Left renal cortex interstitium (tissue), 4 donors: ENCODE results near the gene TRAPPC2L. TPM values are rescaled to one million over a fixed set of nuclear protein-coding genes. Genes with fewer than 3 reads are reported as not detected.

Experiments
- DNase-seq, 4 donors: peaks; one replicate each; pipeline ENCODE4 v3.0.0-alpha.2; 2013; ENCODE audit warnings: low read depth in 4 of 4, low spot score in 2 of 4, missing footprints in 1 of 4
- polyA plus RNA-seq, 4 donors: library from polyadenylated mRNA; unstranded; fragments of 120-200 nt; gene quantifications; one replicate each; pipeline ENCODE4 v1.2.1, GENCODE V29; 2013; ENCODE audit not compliant: insufficient read length in 4 of 4

TRAPPC2L gene, protein sequence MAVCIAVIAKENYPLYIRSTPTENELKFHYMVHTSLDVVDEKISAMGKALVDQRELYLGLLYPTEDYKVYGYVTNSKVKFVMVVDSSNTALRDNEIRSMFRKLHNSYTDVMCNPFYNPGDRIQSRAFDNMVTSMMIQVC
- polyA plus RNA-seq = 10 to 100 TPM; 76.5 to 85.0 (median 80.5) TPM

DNA sequence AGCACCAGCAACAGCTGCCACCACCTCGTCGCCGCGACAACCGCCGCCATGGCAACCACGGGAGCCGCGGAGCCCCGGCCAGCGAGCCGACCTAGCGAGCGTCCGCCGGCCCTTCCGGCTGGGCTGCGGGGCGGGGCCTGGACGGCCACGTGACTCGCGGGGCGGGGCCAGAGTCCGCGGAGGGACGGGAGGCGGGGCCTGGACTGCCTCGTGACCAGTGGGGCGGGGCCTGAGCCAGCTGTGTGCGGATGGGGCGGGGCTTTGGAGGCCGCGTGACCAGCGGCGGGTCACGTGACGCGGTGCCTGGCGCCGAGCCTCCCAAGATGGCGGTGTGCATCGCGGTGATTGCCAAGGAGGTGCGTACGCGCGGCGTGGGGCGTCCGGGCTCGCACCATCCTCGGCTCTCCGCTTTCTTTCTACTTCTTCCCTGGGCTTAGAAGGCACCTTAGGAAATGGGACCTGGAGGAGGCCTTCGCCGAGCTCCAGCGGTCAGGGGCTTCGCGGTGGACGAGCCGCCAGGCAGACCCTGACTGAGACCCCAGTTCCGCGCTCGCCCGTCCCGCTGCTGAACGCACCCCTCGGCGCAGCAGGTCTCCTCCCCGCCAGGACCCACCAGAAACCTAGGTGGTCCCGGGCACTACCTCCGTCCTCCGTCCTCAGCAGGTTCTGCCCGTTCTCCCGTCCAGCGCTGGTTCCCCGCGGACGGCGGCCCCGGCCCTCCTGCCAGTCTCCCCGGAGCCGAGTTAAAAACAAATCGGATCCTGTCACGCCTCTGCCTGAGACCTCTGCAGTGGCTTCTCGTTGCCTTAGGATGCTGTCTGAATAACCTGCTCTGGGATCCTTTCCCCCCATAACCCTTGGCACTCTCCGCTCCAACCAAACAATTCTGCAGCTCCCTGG is at the start of gene TRAPPC2L, which contains the start of gene GALNS:
TSS of gene TRAPPC2L (plus strand) at position 300 of the 900 bp plus-strand sequence. CDS start at position 324, 24 bp downstream.
TSS of gene GALNS (minus strand) at position 120 of the 900 bp plus-strand sequence. CDS start at position 50, 70 bp downstream.
- DNase-seq = peak; percentile 74 to 92 (median 90)

DNA sequence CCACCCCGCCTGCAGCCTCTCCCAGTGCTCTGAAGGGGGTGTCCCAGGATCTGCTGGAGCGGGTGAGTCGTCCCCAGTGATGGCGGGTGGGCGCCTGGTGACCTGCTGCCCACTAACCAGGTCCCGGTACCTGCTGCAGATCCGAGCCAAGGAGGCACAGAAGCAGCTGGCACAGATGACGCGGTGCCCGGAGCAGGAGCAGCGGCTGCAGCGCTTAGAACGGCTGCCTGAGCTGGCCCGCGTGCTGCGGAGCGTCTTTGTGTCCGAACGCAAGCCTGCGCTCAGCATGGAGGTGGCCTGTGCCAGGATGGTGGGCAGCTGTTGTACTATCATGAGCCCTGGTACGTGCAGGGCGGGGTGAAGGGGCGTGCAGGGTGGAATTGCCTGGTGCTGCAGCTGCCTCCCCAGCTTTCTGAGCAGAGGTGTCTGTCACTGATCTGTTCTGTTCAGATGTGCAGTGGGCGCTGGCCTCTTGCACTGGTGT is 49.7 kb upstream of the TRAPPC2L start:
- no peak for DNase-seq

DNA sequence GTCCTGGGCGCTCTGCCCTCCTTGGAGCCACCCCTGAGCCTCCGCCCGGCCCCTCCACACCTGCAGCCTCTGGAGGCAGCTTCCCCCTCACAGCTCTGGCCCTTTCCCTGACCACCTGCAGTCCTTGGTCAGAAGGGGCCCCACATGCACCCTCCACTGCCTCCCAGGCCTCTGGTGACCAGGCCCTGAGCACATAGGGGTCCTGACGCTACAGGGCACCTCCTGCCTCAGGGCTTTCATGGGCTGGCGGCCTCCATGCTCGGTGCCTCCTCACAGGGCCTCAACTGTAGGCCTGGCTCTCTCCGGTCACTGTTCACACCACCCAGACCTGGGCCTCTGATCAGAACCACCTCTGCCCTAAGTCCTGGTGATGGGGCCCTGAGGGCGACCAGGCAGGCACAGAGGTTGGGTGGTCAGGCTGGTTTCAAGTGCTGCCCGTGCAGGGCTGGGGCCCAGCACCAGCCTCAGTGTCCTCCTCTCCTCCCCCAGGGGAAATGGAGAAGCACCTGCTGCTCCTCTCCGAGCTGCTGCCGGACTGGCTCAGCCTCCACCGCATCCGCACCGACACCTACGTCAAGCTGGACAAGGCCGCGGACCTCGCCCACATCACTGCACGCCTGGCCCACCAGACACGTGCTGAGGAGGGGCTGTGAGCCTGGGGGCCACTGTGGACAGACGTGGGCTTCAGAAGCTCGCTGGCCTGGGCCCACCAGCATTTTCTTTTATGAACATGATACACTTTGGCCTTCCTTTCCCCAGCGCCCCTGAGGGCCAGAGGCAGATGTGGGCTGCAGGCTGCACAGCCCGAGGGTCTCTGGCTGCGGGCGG is 49.1 kb upstream of the TRAPPC2L start:
- DNase-seq = no peak

DNA sequence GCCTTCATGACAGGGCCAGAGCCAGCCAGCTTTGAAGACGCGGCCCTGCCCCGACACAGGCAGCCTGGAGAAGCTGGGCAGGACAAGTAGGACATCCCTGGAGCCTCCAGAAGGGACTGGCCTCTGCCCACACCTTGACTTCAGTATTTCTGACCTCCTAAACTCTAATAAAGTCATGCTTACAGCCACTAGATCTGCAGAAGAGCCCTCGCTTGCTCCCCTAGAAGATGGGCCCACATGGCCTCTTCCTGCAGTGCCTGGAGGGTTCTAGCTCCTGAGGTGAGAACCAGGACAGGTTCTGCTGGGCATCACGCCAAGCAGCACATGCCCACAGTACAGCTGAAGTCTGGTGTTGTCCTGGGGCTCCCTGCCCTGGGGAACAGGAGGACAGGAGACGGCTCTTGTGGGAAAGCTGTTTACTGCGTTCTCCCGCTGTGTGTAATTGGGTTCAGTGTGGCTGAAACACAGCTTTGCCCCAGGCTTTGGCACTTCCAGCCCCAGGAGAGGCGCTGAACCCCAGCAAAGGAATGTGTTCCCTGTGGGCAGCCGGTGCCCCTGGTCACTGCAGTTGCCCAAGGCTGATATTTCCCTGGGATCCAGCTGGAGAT is 47.8 kb upstream of the TRAPPC2L start:
- DNase-seq = no peak

DNA sequence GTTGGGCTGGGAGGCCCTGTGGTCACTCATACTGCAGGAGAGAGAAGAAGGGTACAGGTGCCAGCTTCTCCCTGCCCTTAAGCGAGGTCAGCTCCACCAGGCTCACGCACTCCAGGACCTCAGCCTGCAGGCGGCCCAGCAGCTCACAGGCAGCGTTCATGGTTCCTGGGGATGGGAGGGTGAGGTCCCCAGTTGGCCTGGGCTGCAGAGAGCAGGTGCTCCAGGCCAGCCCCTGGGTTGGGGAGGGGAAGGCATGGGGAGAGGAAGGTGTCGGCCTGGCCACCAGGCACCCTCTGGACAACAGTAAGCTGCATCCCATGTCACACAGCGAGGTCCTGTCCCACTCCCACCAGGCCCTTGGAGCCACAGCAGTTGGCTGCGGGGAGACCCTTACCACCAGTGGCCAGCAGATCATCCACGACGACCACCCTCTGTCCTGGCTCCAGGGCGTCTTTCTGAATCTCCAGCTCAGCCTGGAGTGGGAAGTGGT is 47.2 kb upstream of the TRAPPC2L start:
- DNase-seq = no peak

DNA sequence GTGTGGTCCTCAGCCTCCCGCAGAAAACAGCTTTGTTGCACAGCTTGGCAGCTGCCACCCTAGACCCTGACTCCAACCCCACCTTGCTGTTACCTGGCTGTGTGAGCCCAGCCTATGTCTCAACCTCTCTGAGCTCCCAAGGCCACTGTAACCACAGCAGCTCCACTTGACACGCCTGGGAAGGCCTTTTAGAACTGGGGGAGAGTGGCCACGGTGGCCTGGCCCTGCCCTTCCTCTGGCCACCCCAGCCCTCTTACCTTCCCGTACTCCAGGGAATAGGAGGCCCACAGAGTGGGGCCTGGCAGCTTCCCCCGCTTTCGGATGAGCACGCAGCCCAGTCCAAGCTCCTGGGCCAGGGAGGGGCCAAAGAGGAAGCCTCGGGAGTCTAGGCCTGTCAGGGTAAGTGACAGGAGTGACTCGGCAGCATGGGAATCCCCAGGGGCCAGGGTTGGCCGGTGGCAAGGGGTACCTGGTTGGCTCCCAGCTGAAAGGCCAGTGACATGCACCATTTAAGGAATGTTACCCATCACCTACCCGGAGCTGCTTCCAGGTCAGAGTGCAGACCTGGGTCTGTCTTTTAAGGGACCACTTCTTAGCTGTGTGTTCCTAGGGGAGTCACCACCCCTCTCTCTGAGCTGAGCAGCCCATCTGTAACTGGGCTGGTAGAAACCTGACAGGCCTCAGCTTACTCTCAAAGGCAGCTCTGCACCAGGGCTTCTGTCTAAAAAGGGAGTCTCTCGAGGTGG is 46.6 kb upstream of the TRAPPC2L start:
- no peak for DNase-seq

DNA sequence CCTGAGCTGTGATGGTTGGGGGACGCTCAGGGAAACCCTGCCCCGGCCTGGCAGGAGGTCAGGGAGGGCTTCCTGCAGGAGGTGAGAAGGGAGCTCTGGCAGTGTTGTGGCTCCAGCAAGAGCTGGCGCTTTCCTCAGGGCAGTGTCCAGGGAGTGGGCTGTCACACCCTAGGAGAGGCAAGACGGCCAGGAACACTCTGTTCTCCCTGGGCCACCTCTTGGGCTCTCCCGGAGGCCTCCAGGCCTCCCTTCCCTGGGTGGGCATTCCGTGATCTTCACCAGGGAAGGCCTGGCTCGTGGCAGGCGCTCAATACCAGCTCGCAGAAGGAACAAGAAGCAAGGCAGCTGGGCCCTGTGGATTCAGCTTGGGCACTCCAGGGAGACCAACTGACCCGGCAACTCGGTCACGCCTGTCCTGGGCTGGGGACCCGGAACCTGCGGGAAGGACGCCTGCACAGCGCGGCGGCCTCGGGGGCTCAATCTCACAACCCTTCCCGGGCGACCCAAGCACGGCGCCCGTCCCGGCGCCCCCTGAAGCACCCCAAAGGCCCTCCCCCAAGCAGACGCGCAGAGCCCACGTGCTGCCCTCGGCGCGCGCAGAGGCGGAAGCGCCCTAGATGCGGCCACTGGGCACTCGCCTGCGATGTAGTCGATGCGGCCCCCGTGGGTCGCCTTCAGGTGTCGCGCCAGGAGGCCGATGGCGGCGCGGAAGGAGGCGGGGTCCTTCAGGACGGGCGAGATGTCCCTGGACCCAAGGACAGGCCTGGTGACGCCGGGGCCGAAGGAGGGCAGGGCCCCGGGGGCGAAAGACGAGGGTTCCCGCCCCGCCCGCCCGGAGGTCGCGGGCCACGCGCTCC is 45.8 kb upstream of the TRAPPC2L start:
- no peak for DNase-seq

DNA sequence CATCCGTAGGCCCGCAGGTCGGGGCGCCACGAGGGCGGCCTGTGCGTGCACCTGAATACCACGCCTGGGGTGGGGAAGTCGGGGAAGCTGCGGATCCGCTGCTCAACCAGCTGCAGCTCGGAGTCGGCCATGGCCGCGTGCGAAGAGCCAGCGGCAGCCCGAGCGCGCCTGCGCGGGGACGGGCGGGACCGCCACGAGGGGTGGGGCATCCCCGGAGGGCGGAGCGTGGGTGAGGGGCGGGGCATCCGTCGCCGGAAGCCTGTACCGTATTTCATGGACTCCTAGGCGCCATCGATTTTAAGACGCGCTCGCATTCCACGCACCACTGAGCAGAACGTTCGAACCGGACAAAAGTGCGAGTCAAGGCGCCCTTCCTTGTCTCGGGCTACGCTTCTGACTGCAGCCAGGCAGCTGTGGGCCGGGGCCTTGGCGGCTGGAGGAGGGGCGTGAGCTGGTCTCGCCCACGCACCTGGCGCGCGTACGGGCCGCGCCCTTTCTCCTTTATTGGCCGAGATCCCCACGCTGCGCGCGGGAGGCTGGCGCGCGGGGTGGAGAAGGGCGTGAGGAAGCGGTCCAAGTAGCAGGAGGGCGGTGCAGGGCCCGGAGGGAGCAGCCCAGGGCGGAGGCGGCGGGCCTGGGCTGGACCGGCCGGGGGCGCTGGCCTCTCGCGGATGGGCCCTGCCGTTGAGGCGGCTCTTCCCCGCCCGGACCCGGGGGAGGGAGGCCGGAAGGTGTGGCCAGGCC is 45.0 kb upstream of the TRAPPC2L start, which contains the start of gene APRT:
TSS of gene APRT (minus strand) at position 160 of the 744 bp plus-strand sequence. CDS start at position 131, 29 bp downstream.
- DNase-seq = peak in 3 of 4 donors; percentile 75 to 87 (median 80)

DNA sequence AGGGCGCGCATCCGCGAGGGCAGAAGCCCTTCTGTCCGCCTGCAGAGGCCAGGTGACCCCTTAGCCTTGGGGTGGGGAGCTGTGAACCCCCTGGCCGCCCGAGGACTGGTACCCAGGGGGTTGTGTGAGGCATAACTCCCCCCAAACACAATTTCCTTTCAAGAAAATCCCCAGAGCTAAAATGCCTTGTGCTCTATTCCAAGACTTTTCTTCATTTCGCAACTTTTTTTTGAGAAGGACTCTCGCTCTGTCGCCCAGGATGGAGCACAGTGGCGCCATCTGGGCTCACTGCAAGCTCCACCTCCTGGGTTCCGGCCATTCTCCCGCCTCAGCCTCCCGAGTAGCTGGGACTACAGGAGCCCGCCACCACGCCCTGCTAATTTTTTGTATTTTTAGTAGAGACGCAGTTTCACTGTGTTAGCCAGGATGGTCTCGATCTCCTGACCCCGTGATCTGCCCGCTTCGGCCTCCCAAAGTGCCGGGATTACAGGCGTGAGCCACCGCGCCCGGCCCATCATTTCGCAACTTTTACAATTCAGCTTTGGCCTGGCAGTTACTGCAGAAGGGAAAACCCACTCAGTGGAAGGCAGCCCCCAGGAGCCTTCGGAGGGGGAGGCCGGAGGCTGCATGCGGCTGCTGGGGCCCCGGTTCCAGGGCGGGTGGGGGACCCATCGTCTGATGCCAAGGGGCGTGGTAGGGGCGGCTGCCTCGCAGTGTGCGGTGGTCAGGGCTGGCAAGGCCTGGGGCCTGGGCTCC is 44.2 kb upstream of the TRAPPC2L start:
- no peak for DNase-seq

DNA sequence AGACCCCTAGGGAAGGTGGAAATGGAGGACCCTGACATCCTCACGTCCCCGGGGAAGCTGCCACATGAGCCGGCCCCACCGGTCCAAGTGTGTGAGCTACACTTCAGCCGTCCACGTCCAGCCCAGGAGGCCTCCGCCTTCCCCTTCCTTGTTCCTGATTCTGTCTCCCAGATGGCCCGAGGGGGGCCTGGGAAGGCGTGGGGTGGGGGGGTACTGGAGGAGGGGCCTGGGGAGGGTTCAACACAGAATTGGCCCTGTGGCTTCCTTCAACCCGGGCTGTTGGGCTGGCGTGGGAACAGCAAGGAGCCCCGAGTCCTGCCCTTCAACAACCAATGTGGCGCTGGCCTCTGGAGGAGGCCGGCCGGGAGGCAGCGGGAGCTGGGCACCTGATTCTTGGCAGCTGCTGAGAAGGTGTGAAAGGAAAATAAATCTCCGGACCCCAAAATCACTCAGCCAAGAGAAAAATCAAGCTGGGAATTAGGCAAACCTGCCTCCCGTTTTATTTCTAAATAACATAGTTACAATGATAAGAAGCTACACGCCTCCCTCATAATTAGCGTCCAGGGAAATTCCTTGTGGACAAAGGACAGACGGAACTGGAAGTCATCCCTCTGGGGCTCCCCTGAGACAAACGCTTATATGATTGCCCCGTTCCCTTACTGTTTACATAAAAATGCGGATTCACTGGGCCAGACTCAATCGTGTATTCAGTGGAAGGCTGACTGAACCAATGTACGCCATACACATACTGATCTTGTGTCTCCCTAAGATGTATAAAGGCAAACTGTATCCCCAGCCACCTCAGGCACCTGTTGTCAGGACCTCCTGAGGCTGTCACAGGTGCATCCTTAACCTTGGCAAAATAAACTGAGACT is 43.4 kb upstream of the TRAPPC2L start:
- DNase-seq = no peak

DNA sequence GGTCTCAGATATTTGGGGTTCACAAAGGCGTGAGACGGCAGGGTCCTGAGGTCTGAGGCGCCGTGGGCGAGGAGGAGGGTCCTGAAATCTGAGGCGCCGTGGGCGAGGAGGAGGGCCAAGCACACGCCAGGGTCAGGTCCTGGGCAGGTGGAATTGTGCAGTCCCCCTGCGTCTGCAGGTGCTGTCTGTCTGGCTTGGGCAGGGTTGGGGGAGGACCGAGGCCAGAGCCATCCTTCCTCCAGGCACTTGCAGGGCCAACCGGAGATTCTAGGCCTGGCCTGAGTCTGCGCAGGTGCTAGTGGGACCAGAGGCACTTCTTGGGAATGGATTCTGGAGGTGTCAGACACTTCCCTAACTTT is 42.8 kb upstream of the TRAPPC2L start:
- DNase-seq = no peak

DNA sequence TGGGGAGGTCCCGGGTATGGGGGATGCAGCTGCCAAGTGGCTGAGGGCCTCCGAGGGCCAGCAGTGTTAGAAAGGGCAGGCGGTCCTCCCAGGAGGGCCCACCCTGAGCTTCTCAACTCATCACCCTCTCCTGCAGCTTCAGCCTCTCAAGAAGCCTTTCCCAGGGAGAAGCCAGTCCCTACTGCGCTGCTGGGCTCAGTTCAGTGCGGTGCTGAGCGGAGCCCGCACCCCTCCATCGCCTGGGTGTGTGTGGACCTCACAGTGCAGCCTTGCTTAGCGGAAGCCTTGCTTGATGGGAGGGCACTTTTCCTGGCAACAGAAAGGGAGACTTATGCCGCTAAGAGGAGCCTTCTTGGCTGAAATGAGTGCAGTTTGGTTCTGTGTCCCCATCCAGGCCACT is 41.7 kb upstream of the TRAPPC2L start:
- no peak for DNase-seq

DNA sequence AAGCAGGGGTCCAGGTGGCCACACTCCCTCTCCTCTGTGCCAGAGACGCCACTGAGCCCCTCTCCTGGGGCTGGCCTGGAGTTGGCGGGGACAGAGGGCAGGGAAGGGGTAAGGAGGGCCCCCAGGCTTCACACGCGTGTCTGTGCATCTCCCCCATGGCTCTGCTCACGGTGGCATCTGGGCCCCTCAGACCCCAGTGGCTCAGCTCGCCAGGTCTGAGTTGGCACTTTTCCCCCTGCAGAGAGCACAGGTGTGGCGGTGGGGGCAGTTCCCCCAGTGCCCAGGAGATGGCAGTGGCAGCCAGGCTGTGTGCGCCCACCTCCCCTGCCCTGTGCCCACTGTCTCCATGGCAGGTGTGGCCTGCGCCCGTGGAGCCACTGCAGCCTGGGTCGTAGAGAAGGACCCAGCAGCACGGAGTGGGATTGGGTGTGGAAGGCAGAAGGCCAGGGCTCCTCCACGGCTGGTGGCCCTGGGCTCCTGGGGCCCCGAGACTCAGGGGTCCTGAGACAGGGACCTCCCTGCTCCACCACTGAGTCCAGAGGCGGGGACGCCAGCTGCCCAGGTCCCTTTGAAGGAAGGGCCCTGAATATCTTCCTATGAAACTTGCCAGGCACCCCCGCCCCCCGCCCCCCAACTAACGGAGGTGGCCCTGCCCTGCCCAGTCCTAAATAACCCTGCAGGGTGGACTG is 40.9 kb upstream of the TRAPPC2L start:
- DNase-seq = no peak

DNA sequence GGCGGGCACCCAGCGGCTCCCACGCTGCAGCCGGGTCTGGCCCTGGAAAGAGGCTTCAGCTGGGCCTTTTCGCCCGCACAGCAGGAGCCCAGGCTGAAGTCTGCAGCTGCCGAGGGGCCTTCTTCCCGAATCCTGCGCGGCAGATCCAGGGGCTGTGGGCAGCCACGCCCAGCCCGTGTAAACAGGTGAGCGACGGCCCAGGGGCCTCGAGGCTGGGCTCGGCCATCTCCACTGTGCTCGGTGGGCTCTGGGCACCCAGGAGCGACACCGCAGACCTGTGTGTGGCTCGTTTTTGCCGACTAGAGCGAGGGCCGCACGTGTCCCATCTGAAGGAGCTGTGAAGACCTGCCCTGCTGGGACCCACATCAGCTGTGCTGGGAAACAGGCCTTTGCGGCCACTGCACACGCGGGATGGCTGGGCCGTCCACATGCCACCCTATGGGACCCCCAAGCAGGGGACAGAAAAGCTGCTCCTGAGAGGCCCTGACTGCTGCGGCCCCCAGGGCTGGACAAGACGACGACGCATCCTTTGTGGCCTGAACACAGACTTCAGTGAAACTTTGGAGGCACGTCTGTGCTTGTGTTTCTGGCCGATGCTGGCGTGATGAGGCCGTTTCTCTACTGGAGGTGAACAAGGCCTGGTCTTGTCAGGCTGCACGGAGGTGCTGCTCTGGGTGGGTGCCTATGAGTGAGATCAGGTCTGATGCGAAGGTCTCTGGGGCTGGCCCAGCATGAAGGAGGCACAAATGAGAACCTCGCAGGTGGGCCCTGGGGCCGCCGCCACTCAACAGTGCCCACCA is 40.0 kb upstream of the TRAPPC2L start:
- DNase-seq = no peak
